Choroid plexus epithelial cell (primary cell): ENCODE results near the gene FANCL.
"Not testable (repeated sequence)": the region's sequence is repeated elsewhere in the genome, so short reads cannot be mapped to it uniquely, and the experiment has no call there.

Source experiments
- DNase-seq: peaks from one replicate; pipeline ENCODE4 v3.0.0-alpha.2; 2010; ENCODE audit warnings: low read depth
- H3K4me3 ChIP-seq: 2 replicates; pipeline ENCODE4 v1.5.1; 2011; ENCODE audit warnings: low read depth, mild to moderate bottlenecking, control low read depth, low read length, moderate library complexity
- CTCF ChIP-seq: conservative IDR thresholded peaks from 2 replicates; pipeline ENCODE4 v1.5.1; 2011; ENCODE audit warnings: low read depth, mild to moderate bottlenecking, control low read depth, inconsistent platforms, low read length, moderate library complexity

FANCL gene

GRCh38 chr2:58158481-58158880 lies 82.6 kb downstream of the FANCL start:
- DNase-seq, result no peak
- H3K4me3 ChIP-seq, result no peak overlapping the region
- no peak for TF ChIP-seq CTCF

GRCh38 chr2:58157754-58158153 lies 83.4 kb downstream of the FANCL start:
- H3K4me3 ChIP-seq, result no peak overlapping the region
- TF ChIP-seq CTCF, result no peak
- no peak for DNase-seq

GRCh38 chr2:58156780-58157179 lies 84.3 kb downstream of the FANCL start:
- peak; percentile 23 for DNase-seq
- no peak overlapping the region for H3K4me3 ChIP-seq
- TF ChIP-seq CTCF, result no peak

- TF ChIP-seq CTCF, result no peak
Observed at GRCh38 chr2:58155160-58155778, 85.9 kb downstream of the FANCL start.

GRCh38 chr2:58146707-58147106 lies 94.4 kb downstream of the FANCL start:
- DNase-seq, result peak; percentile 33
- no peak overlapping the region for H3K4me3 ChIP-seq
- TF ChIP-seq CTCF, result no peak

More at GRCh38 chr2:58155160-58155778, 85.9 kb downstream of the FANCL start:
- H3K4me3 ChIP-seq, result no peak overlapping the region
- DNase-seq, result no peak

- H3K4me3 ChIP-seq, DNase-seq: not testable (repeated sequence)
Observed at GRCh38 chr2:58145769-58146168, 95.4 kb downstream of the FANCL start.

- H3K4me3 ChIP-seq, result no peak overlapping the region
- DNase-seq, result no peak
- no peak for TF ChIP-seq CTCF
Observed at GRCh38 chr2:58140508-58141072, 100.5 kb downstream of the FANCL start.
